HG02571 (cell line): Measurements from ENCODE around the gene ETDC.
"Not testable (repeated sequence)": the region's sequence is repeated elsewhere in the genome, so short reads cannot be mapped to it uniquely, and the experiment has no call there.

Experiments
- ATAC-seq: cut with Tn5 transposase; IDR thresholded peaks from one replicate; pipeline ENCODE4 v1.9.1; 2021; ENCODE audit warnings: mild to moderate bottlenecking, moderate library complexity; ENCODE audit not compliant: unreplicated experiment

ETDC gene

GRCh38 chrX:135309430-135309923, at the start of gene ETDC:
Gene ETDC, plus strand, starts transcription at chrX:135309480. Its CDS starts 0 bp downstream, at chrX:135309480.
- no peak for ATAC-seq

- ATAC-seq: not testable (repeated sequence)
Measured at GRCh38 chrX:135260976-135261375, 48.3 kb upstream of the ETDC start.

- not testable (repeated sequence) for ATAC-seq
Measured at GRCh38 chrX:135263376-135263775, 45.9 kb upstream of the ETDC start.

GRCh38 chrX:135264206-135264605, 45.1 kb upstream of the ETDC start:
- ATAC-seq: no peak

DNA sequence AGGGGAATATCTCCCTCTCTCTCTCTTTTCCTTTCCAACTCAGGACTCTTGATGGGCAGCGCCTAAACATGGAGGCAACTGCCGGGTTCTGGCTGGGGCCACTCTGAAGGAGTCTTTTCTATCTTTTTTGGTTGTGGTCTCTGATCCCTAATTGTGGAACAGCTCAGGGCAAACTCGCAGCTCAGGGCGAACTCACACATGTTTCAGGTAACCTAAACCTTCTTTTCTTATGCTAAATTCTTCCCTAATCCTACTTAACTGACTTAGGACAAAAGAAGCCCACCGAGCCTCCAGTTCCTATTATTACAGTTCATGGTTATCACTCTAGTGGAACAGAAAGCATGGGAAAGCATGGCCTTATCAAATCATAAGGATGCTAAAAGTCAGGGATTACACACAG, 36.1 kb upstream of the ETDC start:
- no peak for ATAC-seq

DNA sequence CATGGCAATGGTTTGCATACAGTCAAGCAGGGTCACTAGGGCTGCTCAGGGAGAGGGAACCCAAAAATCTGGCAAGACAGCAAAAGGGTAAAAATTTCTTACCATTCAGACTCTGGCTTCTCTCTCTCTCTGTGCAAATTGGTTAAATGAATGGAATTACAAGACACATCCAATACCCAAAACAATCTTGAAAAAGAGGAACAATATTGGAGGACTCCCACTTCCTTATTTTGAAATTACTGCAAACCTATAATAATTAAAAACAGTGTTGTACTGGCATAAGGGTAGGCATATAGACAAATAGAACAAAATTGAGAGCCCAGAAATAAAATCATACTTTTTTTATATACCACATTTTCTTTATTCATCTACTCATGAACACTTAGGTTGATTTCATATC, 33.3 kb upstream of the ETDC start:
- no peak for ATAC-seq

DNA sequence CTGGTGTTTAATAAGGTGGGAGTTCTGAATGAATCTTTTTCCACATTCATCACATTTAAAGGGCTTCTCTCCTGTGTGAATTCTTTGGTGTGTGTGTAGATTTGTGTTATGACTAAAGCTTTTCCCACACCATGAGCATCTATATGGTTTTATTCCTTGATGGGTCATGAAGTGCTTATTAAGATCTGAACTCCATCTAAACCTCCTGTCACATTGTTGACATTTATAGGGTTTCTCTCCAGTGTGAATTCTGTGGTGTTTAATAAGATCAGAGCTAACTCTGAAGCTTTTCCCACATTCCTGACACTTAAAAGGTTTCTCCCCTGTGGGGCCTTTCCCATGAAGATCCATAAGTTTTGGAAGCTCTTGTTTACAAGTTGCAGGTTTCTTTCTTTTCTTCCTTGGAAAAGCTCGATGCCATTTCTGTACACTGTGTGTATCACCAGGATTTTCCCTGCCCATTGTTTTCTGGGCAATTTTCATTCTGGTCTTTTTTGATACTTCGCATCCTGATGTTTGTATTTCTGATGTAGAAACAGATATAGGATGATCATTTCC, 21.9 kb upstream of the ETDC start:
- no peak for ATAC-seq

DNA sequence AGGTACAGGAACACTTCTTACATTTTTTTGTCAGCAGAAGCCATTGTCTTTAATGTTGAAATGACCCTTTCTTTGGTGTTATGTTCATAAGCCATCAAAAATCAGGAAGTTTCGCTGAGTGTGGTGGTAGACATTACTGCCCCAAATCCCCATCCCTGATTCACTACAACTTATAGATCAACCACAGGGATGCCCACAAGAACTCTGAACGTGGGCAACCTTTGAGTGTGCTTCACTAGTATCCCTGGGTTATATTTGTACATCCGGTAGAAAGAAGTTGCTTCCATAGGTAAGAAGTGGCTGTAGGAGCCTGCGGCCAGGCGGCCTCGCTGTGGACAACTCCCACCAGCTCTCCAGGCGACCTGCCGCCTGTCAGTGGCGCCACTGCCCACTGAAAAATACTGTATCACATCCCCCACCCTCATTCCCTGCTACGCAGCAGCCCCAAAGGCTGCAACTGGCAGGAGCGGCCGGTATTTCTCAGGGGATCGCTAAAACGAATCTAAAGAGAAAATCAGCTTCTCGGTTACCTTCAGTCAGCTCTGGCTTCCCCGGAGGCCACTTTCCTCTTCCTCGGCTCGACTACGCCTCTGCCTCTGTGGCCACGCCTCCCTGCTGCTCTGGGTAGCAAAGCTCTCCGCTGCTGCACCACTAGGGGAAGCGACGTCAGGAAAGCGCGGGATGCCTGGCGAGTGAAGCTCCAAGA, 13.9 kb upstream of the ETDC start:
- ATAC-seq: peak; percentile 99

DNA sequence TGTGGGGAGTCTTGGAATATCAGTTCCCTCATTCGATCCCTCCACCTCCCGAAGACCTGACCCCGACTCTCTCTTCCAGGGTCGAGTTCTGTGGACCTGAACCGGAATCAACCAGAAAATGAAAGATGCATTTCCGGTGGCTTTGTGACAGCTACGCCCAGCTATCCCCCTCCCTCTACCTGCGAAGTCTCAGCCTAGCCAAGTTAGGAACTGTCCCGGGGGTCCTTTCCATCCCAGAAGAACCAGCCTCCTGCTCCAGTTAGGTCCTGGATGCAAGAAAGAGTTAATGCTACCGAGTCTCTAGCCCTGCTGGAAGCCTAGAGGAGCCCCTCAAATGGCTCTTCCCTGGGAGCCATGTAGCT, 13.4 kb upstream of the ETDC start:
- peak; percentile 54 for ATAC-seq

DNA sequence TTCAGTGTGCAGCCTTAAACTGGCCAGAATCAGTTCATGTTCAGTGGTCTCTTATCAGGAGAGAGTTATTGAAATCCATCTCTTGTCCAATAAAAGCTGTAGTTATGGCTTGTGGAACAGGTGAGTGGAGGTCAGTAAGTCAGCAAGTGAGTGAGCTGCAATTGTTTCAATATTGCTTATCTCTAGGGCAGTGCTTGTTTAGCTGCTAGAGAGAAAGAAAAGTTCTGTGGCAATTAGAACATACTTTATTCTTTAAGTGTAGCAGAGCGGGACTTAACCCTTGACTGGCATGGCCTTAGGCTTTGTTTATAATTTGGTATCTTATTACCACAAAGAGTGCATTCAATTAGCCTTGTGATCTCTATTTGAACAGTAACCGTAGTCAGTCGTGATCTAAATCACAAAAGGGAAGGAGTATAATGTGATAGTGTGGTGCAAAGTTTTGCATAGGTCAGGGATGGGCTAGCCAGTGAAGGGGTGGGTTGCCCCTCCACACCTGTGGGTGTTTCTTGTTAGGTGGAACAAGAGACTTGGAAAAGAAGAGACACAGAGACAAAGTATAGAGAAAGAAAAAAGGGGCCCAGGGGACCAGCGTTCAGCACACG, 6.9 kb upstream of the ETDC start:
- no peak for ATAC-seq

DNA sequence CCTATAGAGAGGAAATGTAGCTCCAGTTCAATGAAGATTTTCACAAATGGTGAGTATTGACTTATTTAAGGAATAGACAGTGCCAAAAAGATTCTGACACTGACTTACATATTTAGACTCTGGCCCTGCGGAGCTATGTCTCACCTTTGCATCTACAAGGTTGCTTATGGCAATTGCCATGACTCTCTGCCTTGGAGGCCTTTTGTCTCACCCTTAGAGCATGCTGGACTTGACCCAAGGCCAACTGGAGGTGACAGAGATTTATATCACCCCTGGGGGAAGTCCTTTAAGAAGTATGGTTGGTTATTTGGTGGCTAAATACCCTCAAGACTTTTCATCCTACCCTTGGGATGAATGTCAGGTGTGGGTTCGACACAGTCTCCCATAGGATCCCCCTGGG, 4.5 kb upstream of the ETDC start:
- ATAC-seq: no peak

- ATAC-seq: no peak
Measured at GRCh38 chrX:135307171-135307570, 2.1 kb upstream of the ETDC start.

- ATAC-seq: no peak
Measured at GRCh38 chrX:135308345-135308855, 880 bp upstream of the ETDC start.

- no peak for ATAC-seq
Measured at GRCh38 chrX:135315864-135316263, 6.6 kb downstream of the ETDC start.

GRCh38 chrX:135324463-135324862, 15.2 kb downstream of the ETDC start:
- no peak for ATAC-seq

DNA sequence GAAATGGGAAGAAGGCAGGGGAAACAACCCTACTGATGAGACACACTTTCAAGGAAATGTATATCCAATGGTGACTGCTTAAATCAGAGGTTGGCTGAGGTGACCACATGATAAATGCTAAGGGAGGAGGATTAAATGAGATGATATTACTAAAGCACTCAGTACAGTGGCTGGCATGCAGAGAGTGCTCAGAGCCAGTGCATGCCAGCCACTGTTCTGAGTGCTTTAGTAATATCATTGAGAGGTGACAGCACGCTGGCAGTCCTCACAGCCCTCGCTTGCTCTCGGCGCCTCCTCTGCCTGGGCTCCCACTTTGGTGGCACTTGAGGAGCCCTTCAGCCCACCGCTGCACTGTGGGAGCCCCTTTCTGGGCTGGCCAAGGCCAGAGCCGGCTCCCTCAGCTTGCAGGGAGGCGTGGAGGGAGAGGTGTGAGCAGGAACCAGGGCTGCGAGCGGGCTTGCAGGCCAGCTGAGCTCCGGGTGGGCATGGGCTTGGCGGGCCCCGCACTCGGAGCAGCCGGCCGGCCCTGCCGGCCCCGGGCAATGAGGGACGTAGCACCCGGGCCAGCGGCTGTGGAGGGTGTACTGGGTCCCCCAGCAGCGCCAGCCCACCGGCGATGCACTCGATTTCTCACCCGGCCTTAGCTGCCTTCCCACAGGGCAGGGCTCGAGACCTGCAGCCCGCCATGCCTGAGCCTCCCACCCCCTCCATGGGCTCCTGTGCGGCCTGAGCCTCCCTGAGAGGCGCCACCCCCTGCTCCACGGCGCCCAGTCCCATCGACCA, 15.9 kb downstream of the ETDC start:
- ATAC-seq: not testable (repeated sequence)

GRCh38 chrX:135327299-135327698, 18.0 kb downstream of the ETDC start:
- ATAC-seq: no peak

GRCh38 chrX:135328421-135329005, 19.2 kb downstream of the ETDC start:
- ATAC-seq: no peak

- no peak for ATAC-seq
Measured at GRCh38 chrX:135330706-135331105, 21.4 kb downstream of the ETDC start.

- ATAC-seq: no peak
Measured at GRCh38 chrX:135331525-135331924, 22.2 kb downstream of the ETDC start.

GRCh38 chrX:135340831-135341230, 31.6 kb downstream of the ETDC start:
- no peak for ATAC-seq
